Amygdala (tissue), 56 donors: ENCODE measurements around the gene PXYLP1.
A peak's percentile ranks its signal among the peaks of the same experiment; 100 is the strongest.

Source experiments
- DNase-seq, 56 donors: peaks; one replicate each; lab custom pipeline; 2025; lab: John Stamatoyannopoulos, UW

Gene PXYLP1

DNA sequence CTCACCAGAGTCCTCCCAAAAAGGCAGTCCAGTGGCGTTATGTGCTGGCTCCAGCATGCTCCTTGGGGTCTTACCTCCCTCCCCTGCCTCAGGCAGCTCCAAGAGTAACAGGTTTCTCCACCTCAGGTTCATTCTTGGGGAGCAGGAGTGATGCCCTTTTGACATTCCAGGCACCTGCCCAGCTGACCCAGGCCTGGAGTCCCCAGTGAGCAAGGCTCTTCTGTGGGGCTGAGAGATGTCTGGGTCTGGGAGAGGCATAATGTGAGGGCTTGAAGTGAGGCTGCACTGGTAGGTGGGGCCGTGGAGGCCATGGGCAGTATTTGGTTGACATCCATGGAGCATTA, 15.3 kb downstream of the PXYLP1 start:
- DNase-seq = no peak

DNA sequence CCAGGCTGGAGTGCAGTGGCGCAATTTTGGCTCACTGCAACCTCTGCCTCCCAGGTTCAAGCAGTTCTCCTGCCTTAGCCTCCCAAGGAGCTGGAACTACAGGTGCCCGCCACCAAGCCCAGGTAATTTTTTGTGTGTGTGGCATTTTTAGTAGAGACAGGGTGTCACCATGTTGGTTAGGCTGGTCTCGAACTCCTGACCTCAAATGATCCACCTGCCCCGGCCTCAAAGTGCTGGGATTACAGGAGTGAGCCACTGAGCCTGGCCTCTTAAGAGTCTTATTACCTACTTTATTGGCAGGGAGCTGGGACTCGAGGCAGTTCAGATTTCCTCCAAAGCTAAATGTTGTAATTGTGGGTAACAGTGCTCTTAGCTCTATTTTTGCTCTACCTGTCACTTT, 16.4 kb downstream of the PXYLP1 start:
- DNase-seq = no peak

DNA sequence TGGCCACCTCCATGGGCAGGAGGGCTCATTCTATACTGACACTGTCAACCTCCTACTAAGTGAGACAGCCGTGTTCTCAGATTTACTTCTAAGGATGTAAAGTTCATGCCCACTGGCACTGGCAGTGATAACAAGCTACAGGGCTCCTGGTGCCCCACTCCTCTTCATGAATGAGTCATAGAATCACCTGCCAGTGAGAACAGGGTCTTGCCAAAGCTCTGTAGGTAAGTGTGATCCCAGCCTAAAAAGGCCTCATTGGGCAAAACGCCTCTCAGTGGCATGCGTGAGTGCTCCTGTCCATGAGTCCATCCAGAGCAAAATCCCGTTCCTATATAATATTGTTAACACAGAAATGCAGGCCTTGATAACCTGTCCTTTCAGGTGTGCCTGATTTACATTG, 17.4 kb downstream of the PXYLP1 start:
- DNase-seq = no peak

DNA sequence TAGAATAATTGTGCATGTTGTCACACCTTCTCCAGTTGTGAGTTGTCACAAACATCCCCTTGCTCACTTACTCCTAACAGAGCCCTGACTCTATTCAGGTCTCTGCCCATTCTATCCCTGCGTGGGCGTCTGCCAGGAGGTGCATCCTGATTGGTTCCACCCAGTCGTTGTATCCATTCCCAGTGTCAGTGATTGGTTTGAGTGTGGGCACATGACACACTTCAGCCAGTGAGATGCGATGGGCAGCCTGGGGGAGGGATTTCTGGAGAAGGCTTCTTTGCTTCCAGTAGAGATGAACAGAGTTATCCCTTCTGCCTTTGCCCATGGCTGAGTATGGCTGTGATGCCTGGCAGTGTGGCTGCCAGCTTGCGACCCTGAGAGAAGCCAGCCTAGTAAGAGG, 18.7 kb downstream of the PXYLP1 start:
- no peak for DNase-seq

DNA sequence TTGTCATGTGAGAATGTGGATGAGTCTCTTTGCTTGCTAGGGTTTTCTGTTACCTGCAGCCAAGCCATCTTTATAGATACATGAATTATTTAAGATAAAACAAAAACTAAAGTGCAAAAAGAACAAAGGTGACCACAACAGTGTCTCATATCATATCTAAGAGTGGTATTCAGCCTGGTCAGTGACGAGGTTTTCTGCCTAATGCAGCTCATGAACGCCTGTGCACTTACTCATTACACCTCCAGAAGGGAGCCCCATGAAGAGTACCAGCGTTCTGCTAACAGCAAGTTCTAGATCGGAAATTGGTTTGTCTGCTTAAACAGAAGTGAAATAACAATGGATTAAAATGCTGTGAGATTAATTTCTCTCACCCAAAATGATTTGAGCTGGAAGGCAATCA, 19.2 kb downstream of the PXYLP1 start:
- no peak for DNase-seq

DNA sequence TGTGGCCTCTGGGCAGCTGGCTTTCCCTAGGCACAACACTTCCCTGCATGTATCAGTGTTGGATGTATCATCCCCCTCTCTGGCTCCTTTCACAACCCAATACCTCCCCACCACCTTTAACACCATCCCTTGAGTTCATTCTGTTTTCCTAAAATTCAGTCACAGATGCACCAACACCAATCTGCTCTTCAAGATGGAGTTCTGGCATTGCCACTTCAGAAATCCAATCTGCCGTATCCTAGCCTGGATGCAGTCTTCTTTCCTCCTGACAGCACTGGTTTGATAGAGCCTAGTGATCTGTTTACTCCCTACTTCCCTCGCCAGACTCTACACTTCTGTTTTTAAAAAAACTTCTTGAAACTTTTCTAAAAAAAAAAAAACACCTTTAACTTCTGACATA, 21.7 kb downstream of the PXYLP1 start:
- no peak for DNase-seq

DNA sequence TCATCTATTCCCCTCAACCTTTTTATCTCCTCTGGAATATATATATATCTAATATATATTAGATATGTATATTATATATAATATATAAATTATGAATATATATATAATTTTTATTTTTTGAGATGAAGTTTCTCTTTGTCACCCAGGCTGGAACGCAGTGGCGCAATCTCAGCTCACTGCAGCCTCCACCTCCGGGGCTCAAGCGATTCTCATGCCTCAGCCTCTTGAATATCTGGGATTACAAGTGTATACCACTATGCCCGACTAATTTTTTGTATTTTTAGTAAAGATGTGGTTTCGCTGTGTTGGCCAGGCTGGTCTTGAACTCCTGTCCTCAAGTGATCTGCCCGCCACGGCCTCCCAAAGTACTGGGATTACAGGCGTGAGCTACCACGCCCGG, 22.2 kb downstream of the PXYLP1 start:
- DNase-seq = no peak

DNA sequence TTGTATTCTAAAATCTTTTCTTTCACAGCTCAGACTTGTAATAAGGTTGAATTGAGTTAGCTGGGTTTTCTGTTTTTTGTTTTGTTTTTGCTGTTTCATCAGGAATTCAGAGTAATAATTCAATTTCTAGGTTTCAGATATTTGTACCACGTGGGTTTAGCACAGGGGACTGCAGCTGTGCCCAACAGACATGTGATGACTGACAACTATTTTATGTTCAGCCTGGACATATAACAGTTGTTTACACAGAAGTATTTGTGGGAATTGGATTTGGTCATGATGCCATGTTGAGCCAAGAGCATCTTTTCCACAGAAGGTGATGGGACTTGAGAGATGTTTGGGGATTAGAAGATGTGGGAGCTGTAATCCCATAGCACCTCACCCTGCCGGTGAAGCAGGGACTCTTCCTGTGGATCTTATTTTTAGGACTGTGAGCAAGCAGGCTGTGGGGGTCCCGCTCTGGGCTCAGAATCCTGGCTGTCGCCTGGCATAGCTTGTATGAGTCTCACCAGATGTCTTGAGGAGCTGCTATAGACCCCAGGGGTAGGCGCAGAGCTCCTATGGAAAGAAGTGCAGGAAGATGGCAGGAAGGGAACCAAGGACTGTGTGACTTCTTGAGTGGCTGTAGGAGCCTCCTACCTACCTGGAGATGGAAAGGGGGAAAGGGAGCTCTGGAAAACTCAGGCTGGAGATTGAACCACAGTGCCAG, 23.7 kb downstream of the PXYLP1 start:
- no peak for DNase-seq

DNA sequence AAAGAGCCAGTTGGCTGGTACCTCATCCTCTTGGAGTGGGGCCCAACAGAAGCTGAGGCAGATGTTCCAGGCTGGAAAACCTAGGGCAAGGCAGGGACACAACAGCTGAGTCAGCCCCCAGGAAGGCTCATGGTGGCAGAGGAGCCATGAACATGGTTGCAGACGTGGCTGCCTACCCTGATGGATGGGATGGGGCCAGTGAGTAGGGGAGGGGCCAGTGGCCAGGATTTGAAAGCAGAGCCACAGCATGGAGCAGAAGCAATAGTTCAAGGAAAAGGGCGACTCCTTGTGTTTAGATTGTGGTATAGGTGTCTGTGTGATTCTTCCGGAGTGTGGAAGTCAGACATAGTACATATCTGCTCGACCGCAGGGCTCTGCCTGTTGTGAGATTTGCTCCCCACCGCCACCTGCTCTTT, 24.2 kb downstream of the PXYLP1 start:
- DNase-seq = no peak

DNA sequence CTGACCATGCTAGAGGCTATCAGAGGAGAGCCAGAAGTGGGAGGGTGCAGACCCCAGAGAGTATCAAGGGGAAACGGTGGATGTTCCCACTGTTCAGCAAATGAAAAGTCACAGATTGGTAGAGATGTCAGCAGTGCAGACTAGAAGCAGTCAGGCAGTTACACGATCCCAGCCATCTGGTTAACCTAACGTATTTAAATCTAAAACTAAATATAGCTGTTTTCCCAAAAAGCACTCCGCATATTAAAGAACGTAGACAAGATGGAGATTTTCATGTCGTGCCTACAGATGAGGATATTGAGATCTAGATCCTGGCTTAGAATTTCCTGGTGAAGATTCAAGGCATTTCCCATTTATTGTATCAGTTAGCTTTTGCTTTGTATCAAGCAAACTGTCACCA, 25.2 kb downstream of the PXYLP1 start:
- DNase-seq = no peak

DNA sequence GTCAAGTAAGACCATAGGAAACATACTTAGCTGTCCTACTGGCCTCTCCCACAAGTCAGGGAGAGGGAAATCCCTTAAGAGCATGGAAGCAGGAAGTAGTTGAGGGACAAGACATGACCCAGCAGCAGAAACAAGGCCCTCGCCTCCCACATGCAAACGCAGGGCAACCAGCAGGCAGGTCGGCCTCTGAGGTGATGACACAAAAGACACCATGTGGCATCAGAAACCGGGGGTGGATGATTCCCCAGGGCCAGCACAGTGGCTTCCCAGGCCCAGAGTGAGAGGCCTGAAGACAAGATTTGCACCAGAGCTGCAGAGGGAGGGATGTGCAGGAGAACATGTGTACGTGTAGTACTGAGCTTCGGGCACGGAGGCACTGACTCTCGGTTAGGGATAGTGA, 26.3 kb downstream of the PXYLP1 start:
- DNase-seq = no peak

DNA sequence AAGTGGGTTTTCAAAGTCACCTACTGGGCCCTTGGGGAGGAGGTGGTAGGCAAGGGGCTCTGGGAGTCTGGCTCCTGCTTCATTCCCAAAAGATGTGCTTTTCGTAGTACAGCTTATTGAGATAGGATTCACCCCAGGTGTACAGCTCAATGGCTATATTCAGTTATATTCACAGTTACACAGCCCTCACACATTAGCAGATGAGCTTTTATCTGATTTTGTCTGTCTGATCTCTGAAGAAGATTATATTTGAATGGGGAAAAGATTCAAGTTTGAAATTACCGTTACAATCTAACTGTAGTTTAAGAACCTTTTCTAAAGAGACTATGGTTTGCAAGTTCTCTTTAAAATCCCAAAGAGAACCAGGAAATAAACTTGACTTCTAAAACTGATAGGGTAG, 27.3 kb downstream of the PXYLP1 start:
- no peak for DNase-seq

DNA sequence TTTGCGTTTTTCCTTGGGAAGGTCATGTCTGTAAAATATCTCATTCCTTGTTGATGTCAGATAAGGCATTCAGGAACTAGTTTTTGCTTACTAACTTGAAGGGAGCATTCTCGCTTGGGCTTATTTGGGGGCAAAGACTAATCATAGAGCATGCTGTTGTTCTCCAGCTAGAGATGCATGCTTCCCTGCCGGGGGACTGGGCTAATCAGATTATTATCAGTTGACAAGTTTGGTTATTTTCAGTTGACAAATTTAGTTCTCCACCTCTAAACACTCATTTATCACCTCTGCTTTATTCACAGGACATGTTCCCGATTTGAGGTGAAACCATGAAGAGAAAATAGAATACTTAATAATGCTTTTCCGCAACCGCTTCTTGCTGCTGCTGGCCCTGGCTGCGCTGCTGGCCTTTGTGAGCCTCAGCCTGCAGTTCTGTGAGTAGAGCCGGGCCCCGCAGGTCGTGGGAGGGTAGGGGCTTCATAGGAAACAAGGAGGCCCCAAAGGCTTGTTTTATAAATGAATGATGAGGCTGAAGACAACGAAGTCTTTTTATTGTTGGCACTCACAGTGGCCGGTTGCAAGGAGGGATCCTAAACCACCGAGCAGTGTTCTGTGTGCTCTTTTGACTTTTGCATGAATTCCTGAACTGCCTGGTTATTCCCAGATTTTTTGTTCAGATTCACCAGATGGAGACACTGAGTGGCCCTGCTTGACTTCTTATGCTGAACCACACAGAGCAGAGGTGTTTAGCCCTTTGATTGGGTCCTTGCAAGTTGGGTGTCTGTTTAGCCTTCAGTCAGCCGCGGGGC, 28.4 kb downstream of the PXYLP1 start:
- no peak for DNase-seq

DNA sequence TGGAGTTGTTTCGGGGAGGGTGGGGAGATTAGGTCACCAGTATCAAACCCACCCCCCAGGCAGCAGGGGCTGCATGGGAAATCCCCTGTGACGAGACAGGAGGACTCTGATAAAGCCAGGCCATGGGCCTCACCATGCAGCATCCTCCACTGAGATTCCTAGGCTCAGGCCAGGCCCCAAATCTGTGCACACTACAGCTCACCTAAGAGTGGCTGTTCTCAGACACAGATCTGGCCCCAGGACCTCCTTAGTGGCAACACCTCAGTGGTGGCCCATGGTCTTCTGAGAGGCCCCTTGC, 29.0 kb downstream of the PXYLP1 start:
- no peak for DNase-seq

DNA sequence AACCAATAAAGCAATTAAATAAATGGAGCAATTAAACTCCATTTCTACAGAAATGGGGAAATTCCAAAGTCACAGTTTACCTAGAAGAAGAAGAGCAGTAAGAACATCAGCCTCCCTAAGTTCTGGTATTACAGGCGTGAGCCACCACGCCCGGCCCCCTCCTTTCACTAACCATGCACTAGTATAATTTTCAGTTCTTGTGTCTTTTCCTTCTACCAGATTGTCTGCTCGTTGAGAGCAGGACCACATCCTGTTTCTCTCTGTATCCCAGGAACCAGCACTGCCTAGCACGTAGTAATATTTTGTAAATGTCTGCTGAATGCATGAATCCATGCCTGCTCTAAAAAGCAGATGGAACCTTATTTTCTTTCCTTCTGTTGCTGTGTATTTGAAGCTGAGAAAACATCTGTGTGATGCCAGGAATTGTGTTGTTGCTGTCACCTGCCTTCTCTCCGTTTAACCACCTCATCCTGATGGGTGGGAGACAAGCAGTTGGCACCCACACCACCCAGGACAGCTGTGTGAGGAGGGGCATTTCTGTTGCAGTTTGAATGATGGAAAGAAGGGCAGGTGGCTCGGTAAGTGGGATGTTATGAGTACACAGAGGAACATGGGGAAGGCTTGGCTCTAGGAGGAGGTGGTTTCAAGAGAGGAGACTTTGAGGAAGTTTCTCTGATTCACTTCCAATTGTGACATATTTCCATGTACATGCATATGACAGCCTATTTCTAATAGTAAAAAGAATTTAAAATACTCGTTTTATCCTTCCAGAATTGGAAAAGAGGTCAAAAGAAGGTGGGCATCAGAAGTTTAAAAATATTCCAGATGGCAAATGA, 30.1 kb downstream of the PXYLP1 start:
- peak in 1 of 56 donors; percentile 17 for DNase-seq

DNA sequence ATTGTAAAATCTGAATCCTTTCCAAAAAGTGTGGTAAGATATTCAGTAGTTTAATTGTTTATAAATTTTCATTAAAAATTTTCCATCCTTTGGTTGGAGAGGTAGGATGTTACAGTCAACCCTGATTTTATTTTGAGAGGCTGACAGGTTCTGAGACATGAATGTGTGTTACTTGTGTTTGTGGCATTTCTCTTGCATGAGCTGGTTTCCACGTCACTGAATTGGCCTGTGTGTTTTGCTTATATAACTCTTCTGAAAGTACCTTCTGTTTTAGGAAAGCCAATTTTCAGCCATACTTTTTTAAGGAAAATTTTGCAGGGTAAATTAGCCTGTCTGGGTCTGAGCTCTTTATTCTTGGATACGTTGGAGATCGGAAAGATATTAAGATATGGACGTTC, 30.7 kb downstream of the PXYLP1 start:
- DNase-seq = no peak

DNA sequence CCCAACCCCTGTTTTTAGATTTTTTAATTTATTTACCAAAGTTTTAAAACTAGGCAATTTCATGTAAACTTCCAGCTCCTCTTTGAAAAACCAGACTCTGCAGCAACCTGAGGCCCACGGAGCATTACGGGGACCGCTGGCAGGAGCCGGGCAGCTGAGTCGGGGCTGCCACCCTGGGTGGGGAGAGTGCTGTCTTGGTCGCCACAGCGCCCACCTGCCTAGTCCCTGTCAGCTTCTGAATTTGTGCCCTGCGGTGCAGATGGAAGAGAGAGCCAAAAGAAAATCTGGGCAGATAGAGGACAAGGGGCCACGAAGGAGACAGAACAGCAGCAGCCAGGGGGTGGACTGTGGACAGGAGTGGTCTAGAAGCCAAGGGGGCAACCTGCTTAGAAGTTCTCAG, 34.6 kb downstream of the PXYLP1 start:
- no peak for DNase-seq

DNA sequence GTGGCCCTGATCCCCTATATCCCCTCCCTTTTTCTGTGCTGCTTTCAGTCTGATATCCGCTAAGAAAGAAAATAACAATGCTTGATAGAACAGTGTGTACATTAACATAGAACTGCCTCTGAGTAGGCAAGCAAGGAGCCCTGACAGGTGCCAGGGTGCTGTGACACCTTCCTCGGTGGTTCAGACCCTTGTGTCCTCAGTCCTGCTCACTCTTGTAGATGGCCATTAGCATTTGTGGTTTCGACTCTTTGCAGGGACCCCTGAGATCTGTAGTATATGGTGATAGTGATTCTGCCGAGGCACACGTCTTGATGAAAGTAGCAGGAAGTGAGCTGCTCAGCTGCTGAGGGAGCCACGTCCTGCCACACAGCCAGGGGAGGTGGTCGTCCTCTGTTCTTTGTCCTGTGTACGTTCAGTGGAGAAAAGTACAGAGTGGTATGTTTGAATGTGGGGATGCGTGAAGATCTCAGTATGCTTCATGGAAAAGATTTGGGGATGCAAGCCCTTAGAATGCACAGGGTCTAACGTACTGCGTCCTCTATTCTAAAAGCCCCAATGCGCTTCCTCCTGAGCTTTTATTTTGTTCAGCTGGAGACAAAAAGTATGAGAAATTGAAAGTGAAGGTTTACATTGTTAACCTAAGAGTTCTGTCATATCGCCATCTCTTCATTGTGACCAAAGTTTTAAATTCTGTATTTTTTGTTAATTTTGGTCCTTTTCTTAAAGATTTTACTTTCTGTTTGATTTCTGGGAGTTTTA, 35.4 kb downstream of the PXYLP1 start:
- DNase-seq = no peak

DNA sequence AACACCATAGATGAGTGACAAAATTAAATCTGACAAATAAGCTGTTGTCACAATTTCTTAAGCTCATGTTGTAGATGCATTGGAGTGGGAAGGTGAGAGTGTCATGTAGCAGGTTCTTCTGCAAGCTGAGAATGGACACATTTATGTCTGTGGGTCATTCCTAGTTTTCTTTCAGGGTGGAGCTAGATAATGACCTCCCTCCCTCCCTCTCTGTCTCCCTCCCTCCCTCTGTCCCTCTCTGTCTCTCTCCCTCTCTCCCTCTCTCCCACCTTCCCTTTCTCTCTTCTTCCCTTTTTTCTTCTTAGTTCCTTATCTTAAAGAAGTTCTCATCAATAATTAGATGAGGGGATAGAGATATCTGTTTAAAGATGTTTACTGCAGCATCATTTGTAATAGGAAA, 36.0 kb downstream of the PXYLP1 start:
- DNase-seq = no peak

DNA sequence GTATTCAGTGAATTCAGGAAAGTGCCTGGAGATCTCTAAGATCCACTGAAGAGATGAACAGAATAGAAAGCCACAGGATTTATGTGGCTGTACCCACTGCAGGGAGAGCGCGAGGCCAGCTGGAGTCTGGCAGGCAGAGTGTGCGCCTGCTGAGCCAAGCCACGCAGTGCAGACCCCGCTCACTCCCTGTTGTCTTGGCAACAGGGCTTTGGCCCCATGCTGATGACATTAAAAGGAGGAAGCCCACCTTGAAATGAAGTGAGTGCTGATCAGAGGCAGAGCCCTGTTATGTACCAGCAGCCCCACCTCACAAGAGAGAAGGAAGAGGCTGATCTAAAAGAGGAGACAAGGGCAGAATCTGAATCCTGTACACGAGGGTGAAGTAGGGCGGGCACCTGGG, 36.7 kb downstream of the PXYLP1 start:
- no peak for DNase-seq

DNA sequence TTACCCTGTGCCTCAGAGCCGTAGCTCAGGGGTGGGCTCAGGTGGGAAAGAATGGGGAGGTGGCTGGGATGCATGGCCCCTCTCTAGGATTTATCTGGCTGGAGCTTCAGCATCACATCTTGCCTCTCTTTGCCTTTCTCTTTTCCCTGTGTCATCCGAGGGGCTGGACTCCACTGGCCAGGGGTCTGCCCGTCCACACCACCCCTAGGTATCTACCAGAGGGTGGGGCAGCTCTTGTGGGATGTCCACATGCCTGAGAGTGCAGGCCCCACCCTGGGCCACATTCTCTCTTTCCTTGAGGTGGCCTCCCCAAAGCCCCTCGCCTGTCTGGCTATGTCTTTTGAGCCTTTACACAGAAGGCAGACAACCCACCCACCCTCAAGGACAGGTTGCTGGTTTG, 37.2 kb downstream of the PXYLP1 start:
- no peak for DNase-seq
